ENCODE data around the gene EYA4.
A peak's percentile ranks its signal among the peaks of the same experiment; 100 is the strongest.
"Not testable (repeated sequence)": the region's sequence is repeated elsewhere in the genome, so short reads cannot be mapped to it uniquely, and the experiment has no call there.

The EYA4 gene

DNA sequence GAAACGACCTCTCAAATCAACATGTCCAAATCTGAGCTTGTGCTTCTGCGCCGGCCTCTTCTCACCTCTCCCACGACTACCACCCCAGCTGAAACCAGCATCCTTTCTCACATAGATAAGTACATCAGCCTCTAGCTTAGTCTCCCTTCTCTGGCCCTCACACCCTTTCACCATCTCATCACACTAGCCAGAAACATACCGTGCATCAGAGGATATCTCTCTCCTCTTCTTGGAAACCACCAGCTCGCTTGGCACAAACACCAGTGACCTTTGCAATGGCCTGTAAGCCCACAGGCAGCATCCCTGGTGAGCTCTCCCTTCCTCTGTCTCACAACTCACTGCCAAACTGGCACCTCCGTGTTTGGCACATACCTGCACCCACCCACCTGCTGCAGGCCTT, 291.8 kb downstream of the EYA4 start:
- no peak for DNase-seq (ENCODE audit: low spot score)

DNA sequence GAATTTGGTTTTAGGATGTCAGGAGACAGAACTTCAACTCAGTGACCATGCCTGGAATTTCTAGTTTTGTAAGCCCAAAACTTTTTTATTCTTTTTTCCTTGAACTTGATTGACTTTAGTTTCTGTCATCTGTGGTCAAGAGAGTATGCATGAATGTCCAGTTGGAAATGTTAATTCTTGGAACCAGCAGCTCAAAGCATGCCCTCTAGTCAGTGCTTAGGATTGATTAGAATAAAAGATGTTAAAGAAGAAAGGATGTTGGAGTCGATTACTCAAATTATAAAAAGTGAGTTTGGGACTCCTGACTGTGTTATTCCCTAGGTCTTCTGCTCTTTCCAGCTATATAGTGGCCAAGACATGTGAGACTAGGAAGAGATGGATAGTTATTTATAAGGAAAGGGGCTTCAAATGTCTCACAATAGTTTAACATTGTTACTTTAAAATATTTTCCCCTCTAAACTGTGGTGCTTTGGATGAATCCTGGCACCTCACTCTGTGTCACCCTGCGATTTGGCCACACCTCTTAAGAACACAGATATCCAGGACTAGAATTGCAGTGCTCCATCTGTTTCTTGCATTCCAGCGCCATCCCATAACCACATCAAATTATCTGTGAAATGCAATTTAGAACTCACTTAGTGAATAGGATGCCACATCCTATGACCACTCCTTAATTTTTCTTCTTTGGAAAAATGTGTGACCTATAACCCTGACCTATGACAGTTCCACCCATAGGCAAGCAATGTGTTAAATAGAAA, 298.5 kb downstream of the EYA4 start:
- no peak for DNase-seq (ENCODE audit: low spot score)

DNA sequence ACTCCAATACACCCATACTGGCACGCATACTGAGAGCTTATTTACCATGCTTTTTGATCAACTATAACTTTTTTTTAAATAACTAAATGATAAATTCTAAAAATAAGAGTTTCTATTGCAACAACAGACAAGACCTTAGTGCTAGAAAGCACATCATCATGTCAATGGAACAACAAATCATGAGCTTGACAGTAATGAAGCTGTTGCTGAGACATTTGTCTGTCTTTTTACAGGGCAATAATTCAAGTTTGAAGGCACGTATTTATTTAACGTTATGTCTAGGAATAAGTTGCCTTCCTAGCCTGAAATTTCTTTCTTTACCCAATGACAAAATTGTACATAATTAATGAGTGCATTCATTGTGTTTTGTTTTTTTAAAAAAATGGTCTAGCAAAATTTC, 299.2 kb downstream of the EYA4 start:
- no peak for DNase-seq (ENCODE audit: low spot score)

DNA sequence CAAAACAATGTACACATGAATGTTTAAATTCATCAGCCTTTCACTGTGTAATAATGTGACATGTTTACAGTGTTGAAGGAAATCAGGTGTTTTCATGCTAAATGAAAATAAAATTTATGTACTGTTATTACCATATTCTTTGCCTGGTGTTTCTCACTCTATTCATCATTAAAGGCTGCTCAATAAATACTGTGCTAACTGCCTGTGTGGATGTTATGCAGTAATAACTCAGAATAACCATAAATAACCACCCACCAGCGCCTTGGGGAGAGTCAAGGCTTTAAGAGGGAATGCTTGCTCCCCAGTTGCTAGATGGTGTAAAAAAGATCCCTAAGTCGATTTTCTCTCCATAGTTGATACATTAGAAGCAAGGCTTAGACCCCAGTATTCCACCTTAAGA, 299.9 kb downstream of the EYA4 start:
- DNase-seq (ENCODE audit: low spot score), result no peak

DNA sequence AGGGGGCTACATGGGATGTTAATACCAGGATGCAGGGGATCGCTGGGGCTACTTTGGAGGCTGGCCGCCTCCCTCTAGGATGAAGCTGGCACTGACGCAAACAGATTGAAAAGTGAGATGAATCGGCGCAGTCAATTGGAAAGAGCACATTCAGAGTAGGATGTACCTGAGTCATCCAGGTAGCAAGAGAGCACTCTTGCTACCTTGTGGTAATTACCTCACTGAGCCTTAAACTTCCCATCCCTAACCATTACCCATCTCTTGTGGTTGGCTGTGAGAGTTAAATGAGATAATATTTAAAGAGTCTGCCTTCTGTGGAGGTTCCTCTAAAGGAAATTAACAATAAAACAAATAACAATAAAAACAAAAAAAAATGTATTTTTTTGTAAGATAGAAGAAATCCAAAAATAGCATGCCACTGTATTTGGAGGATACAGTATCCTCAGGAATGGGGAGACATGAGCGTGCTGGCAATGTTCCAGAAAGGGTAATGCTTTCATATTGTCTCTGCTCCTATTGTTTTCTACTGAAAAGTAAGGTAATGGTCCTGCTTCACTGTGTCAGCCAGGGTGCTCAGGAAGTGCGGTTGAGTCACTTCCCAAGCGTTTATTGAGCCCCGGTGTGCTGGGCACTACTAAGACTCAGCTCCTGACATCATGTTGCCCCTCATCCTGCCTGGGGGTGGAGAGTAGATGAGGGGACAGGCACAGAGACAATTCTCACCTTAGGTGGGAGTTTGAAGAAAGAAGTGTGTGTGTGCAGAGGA, 301.1 kb downstream of the EYA4 start:
- no peak for DNase-seq (ENCODE audit: low spot score)

DNA sequence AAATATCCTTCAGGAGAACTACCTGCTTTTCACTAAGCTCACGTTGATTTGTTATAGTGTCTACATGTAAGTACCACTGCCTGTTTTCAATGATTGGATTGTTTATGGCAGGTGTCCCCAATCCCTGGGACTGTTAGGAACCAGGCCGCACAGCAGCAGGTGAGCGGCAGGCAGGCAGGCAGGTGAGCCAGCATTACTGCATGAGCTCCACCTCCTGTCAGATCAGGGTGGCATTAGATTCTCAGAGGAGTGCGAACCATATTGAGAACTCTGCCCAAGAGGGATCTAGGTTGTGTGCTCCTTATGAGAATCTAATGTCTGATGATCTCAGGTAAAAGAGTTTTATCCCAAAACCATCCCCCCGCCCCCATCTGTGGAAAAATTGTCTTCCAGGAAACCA, 303.3 kb downstream of the EYA4 start:
- no peak for DNase-seq (ENCODE audit: low spot score)

DNA sequence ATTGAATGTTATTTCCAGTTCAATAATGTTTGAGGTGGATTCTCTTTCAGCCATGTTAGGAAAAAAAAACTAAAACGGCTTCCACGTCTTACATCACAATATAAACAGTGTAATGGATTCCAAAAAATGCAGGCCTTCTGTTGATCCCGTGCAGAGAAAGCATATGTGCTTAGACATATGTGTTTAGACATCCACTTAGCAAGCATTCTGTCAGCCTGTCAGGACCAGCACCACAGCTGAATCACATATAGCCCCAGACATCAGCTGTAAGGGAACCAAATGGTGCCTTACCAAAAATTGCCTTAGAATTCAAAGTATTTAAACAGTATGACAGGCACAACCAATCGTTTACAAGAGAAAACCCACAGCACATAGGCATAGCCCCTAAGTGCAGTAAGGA, 304.9 kb downstream of the EYA4 start:
- DNase-seq (ENCODE audit: low spot score), result no peak

DNA sequence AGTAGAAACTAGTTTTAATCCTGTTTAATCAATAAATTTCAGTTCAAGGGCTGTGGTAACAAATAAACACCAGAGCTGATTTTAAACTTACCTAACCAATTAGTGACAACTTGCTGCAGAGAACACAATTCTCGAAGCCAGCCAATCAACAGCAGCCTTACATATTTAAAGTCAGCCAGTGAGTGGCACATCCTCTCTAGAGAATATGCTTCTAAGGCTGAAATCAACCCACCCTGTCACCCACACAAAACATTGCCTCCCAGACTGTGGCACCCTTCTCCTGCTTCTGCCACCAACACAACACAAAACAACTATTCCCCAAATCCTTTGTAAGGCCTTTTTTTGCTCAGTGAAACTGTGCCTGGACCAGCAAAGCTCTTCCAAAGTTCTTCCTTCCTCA, 306.0 kb downstream of the EYA4 start:
- no peak for DNase-seq (ENCODE audit: low spot score)

DNA sequence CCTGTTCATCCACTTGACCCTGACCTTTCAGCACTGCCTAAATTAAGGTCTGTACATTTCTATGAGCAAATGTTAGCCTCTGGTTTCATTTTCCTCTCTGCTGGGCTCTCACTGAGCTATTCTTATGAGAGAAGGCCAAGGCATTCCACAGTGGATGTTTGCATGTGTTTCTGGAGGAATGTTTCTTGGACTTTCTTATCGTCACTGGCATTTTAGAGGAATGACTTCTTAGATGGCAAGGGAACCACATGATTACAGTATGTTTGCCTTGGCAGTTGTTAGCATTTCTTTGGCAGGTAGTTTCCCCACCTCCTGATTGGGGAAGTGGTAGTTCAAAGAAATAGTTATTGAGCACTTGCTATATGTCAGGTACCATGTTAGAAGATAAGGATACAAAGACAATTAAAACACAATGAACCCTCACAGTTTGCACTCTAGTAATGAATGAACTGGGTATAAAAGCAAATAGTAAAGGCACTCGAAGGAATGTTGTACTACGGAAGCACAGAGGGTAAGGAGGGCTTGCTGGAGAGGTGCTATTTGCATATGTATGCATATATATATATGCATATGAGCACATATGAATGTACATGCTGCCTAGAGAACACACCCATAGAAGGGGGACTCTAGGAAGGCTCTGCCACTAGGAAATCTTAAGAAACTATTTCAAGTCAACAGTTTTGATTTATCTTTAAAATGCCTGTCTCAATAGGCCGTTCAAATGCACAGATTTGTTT, 307.4 kb downstream of the EYA4 start:
- DNase-seq (ENCODE audit: low spot score), result no peak

DNA sequence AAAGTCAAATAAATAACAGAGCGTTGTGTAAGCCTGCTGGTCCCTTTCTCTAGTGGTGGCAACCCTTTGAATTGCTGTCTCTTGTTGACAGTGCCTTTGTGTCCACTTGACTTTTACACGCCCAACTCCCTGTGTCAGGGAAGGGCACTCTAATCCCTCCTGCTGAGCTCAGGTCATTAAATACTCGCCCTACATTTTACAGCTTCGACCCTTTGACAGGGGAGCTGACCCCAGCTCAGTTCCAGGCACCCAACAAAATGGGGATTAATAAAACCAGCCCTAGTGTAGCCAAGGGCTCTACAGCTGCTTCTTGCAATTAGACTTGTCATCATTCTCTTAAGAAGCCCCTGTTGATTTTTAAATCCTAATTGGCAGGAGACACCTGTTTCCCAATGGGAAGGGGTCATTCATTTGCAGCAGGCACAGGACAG, 308.2 kb downstream of the EYA4 start:
- no peak for DNase-seq (ENCODE audit: low spot score)

DNA sequence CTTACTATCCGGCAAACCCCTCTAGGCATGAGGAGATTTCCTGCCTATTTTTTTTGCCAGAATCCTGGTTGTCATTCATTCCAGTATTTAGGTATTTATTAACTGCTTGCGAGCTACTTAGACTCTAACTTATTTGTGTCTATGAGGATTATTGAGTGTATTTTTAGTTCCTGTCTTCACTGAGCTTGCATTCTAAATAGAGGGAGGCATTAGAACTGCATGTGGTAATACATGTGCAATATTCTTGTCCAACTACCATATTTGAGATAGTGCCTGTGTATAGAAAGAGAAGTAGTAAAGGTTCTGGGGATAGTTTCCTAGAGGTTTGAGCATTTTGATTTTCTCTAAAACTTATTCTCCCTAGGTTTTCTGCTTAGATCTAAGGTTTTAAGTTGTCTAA, 308.9 kb downstream of the EYA4 start:
- DNase-seq (ENCODE audit: low spot score), result no peak

DNA sequence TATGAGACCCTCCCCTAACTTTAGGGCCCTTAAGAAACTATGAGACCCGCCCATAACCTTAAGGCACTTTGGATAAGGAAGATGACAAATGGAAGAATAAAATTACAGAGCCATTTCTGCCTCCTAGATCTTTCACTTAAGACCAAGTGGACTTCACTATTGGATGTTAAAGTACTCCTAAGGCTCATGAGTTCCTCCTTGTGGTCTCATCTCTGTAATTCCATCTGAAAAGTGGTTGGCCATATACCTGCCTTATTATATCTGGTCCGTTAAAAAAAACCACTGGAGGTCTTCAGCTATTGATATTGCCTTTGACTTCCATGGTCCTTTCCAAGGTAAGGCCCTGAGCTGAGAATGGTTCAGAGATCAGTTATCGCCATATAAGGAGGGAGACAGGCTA, 310.3 kb downstream of the EYA4 start:
- no peak for DNase-seq (ENCODE audit: low spot score)

DNA sequence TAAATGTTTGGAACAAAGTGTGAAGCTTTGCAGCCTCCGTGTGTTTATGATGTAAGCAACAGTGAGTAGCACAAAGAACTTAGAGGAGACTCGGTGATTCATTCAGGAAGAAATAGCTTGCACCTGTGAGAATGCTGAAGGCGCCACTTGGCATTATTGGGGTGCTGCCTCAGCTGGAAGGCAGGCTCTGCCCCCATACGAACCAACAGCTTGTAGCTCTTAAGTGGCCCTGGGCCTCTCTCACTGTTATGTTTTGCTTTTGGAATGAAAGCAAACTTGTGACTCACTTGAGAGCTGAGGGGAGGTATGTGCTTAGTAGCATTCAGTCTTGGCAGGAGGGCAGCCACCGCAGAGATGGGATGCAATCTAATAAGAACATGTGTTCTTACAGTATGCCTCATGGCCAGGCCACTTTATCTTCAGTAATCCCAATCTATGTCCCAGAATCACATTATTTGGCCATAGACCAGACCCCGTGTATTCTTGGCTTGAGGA, 310.7 kb downstream of the EYA4 start:
- DNase-seq (ENCODE audit: low spot score), result no peak

DNA sequence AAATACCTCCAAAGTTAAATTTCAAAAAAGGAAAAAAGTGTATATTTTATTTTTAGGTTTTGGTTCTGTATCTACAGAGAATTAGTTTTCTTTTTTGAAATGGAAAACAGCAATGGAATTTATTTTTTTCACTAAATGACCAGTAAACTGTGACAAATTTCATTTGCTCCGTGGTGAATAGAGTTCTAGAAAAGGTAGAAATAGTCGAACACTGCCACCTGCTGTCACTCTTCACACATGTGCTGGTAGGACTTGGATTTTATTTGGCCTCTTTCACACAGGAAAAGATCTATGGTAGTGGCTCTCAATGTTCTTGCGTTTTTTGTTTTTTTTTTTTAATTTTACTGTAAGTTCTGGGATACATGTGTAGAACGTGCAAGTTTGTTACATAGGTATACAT, 312.5 kb downstream of the EYA4 start:
- DNase-seq (ENCODE audit: low spot score), result peak; percentile 28

DNA sequence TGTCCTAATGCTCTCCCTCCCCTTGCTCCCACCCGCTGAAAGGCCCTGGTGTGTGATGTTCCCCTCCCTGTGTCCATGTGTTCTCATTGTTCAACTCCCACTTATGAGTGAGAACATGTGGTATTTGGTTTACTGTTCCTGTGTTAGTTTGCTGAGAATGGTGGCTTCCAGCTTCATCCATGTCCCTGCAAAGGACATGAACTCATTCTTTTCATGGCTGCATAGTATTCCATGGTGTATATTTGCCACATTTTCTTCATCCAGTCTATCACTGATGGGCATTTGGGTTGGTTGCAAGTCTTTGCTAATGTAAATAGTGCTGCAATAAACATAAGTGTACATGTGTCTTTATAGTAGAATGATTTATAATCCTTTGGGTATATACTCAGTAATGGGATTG, 313.0 kb downstream of the EYA4 start:
- not testable (repeated sequence) for DNase-seq (ENCODE audit: low spot score)

DNA sequence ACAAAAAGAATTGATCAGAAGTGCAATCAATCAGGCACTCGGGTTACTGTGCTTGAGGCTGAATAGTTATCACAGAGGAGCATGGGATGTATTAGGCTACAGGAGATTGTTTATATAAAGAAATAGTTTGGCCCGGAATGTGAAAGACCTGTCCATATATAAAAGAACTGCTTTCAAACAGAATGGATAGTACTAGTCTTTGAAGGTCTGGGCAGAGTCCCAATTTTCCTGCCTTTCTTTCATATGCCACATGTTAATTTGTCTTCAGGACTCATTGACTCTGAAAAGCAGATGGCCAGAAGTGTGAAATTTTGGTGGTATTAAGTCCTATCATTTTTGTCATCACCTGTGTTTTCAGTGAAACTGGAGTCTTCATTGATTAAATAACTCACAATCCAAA, 314.5 kb downstream of the EYA4 start:
- DNase-seq (ENCODE audit: low spot score), result no peak

DNA sequence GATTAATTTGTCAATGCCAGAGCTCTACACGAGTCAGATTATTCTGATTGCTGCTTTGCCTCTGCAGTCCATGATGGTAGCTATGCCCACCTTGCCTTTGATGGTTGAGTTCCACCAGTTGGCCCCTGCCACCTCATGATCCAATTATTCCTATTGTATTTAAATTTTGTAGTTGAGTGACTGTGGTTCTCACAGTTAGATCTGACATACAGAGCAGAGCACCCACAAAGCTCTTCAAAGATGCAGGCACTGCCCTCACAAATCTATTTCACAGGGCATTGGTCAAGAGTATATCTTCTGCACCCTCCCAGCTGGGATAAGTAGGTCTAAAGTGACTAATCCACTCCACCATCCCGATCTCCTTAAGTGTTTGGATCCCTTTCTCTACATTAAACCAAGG, 318.8 kb downstream of the EYA4 start:
- DNase-seq (ENCODE audit: low spot score), result no peak

DNA sequence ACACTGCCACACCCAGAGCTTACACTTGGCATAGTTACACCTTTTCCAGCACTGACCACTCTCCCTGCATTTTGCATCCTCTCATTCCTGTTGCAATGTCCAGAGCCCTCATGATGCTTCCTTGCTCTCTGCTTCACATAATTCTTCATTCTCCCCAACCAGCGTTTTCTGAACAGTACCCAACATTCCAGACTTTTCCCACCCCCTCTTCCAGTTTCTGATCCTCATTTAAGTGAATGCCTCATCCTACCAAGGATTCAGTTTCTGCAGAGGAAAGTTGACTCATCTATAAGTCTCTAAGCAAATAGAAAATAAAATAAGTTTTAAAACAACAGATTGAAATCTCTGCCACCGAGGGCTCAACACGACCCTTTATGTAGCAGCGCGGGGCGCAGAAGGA, 326.5 kb downstream of the EYA4 start:
- no peak for DNase-seq (ENCODE audit: low spot score)

DNA sequence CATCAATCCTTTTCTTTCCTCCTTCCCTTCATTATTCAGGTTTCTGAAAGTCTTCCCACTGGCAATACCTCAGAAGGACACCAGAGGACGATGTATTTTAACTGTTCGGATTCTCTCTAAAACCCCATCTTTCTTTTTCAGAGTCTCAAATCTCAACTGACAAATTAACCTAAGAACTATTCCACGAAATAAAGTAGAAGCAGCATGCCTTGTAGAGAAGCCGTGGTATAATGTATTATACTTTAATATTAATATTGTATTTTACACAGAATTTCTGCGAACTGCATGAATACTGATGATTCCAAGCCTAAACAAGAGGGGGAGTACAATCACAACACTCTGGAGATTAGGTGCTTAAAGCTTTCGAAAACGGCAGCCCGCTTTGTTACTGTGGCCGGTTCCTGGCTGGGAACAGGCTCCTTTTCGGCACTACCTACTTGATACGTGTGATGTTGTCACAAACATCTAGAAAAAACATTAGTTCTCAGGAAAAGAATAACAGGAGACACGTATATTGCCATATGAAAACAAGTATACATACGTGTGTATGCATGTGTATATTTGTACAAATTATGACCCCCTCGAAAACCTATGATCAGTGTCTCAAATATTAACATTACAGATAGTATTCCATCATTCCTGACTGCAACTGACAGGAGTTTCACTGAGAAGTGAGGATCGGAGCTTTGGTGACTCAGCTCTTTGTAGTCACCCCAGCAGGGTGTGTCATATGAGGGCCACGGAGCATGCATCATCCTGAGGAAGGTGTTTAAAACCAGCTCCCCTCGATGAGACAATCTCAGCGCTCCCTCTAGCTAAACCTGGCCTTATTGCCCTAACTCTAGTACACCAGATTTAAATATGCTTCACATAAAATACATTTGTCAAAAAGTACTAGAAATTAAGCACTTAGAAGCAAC, 328.1 kb downstream of the EYA4 start:
- peak; percentile 73 for DNase-seq (ENCODE audit: low spot score)

DNA sequence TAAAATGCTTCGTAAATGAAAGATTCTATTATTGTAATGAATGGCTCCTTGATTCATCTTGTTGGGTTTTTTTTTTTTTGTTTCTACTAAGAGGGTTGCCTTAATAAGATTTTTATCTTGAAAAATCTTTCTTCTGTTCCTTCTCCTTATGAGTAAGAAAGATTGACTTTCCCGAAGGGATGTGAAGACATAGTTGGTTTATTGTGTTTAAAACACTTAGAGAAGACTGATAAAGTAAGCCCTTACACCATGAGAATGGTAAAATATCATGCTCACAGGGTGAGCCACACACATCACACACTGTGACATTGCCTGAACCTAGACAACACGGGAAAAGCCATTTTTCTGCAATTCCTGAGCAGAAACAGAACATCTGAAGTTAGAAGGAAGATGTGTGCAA, 330.5 kb downstream of the EYA4 start:
- DNase-seq (ENCODE audit: low spot score), result peak; percentile 61

DNA sequence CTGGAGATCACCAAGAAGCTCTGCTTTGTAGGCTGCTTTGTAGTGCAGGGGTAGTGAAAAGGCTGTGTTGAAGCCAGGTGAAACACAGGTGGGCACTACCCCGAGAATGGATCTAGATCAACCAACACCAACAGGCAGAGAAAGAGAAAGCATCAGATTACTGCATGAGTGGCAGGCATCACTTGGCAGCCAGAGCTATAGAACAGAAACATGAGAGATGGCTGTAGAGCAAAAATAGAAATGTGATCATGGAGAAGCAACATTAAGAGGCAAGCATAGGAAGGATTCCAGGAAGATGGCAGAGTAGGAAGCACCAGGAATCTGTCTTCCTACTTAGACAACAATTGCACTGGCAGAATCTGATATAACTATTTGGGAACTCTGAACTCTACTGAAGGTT, 336.7 kb downstream of the EYA4 start:
- DNase-seq (ENCODE audit: low spot score), result no peak

All from COLO829 (cell line).